ENCODE measurements around the gene LRP10.
"Not testable (repeated sequence)": the region's sequence is repeated elsewhere in the genome, so short reads cannot be mapped to it uniquely, and the experiment has no call there.

The LRP10 gene

GRCh38 chr14:22896760-22897159 is 25.2 kb downstream of the LRP10 start:
- Mint-ChIP-seq H3K4me1 (ENCODE audit: low read depth) (peaks cover 12% of the 10 kb centered on the region), H3K27me3 (ENCODE audit: low read depth) (no peaks in the 10 kb centered on the region), H3K9me3 (no peaks in the 10 kb centered on the region), H3K4me3 (no peak overlapping the region), H3K27ac (no peak overlapping the region), H3K36me3 (ENCODE audit: low read depth) (peaks cover 17% of the 10 kb centered on the region)
- DNase-seq (ENCODE audit: low spot score): no peak

DNA sequence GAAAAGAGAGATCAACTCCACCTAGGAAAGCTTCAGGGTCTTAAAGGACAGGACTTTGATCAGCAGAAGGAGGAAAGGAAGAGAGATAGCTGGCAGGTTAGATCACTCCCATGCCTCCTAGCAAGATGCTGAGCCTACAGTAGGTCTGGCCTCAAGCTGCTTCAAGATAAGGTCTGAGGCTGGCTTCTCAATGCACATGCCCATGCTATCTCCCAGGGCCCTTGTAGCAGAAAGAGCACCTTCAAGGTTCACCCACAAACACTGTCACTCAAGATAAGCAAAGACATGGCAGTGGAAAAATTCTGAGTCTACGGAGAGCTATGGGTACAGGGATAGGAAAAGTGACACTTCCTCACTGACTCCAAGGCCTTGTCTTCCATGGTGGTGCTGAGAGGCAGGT is 25.8 kb downstream of the LRP10 start:
- Mint-ChIP-seq H3K27me3 (ENCODE audit: low read depth) (no peaks in the 10 kb centered on the region), H3K4me3 (no peak overlapping the region), H3K36me3 (ENCODE audit: low read depth) (peaks cover 23% of the 10 kb centered on the region), H3K27ac (no peak overlapping the region), H3K9me3 (no peaks in the 10 kb centered on the region), H3K4me1 (ENCODE audit: low read depth) (peaks cover 12% of the 10 kb centered on the region)
- DNase-seq (ENCODE audit: low spot score): no peak

- Mint-ChIP-seq H3K4me3 (no peak overlapping the region), H3K27ac (no peak overlapping the region), H3K4me1 (ENCODE audit: low read depth) (peaks cover 12% of the 10 kb centered on the region), H3K27me3 (ENCODE audit: low read depth) (no peaks in the 10 kb centered on the region), H3K9me3 (no peaks in the 10 kb centered on the region), H3K36me3 (ENCODE audit: low read depth) (peaks cover 25% of the 10 kb centered on the region)
- no peak for DNase-seq (ENCODE audit: low spot score)
These were observed 27.0 kb downstream of the LRP10 start for GRCh38 chr14:22898302-22899090.

DNA sequence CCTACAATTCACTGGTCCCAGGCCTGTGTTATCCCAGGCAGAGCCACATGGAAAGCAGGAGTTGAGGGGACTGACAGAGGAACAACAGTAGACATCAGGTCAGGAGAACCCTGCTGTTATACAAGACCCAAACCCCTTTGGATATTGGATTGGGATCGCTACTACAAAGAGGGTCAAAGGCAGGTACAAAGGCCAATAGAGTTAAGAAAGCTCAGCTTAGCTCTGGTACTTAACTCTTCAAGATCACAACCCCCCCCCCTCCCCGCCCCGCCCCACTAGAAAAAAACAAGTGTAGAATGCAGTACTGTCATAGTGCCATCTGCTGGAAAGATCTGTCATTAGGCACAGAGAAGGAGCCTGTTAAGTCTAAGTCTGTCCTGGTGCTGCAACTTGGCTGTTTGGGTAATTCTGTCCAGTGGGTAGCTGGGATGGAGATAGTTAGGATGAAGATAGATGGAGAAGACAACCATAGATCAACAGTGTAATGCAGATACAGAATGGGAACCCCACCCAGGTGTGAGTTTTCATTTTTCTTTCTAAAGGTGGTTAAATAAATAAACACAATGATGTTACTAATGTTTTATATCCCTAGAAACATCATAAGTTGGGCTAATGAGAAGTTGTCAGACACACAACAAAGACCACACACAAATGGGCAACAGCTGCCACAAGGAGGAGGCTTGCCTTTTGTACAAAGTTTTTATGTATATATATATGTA is 28.7 kb downstream of the LRP10 start:
- Mint-ChIP-seq H3K36me3 (ENCODE audit: low read depth) (peaks cover 39% of the 10 kb centered on the region), H3K4me3 (no peak overlapping the region), H3K27me3 (ENCODE audit: low read depth) (no peaks in the 10 kb centered on the region), H3K27ac (peak overlapping the region; percentile 15), H3K4me1 (ENCODE audit: low read depth) (peaks cover 12% of the 10 kb centered on the region), H3K9me3 (no peaks in the 10 kb centered on the region)
- DNase-seq (ENCODE audit: low spot score): no peak

DNA sequence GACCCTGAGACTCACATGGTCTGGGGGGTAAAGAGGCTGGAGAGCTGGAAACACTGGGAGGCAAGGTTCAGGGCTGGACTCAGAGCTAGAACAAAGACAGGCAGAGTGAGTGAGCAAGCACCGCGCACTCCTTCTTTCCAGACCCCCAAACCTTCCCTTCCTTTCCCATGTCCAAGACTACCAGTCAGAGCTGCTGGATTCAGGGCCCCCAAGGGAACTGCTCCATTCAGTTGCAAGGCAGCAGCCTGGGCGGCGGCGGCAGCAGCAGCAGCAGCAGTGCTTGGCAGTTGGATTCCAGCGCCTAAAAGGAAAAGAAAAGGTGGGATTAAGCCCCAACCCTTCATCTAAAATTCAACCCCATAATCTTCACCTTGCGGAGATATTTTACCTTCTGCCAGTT is 30.3 kb downstream of the LRP10 start:
- H3K4me3 Mint-ChIP-seq: no peak overlapping the region
- no peaks in the 10 kb centered on the region for H3K9me3 Mint-ChIP-seq
- no peaks in the 10 kb centered on the region for H3K27me3 Mint-ChIP-seq (ENCODE audit: low read depth)
- peaks cover 52% of the 10 kb centered on the region for H3K36me3 Mint-ChIP-seq (ENCODE audit: low read depth)
- H3K4me1 Mint-ChIP-seq (ENCODE audit: low read depth): peaks cover 12% of the 10 kb centered on the region
- DNase-seq (ENCODE audit: low spot score): no peak
- H3K27ac Mint-ChIP-seq: peak overlapping the region; percentile 58

GRCh38 chr14:22903742-22904087 is 32.2 kb downstream of the LRP10 start:
- Mint-ChIP-seq H3K4me3 (no peak overlapping the region), H3K4me1 (ENCODE audit: low read depth) (peaks cover 8% of the 10 kb centered on the region), H3K9me3 (no peaks in the 10 kb centered on the region), H3K27ac (no peak overlapping the region), H3K27me3 (ENCODE audit: low read depth) (no peaks in the 10 kb centered on the region), H3K36me3 (ENCODE audit: low read depth) (peaks cover 56% of the 10 kb centered on the region)
- no peak for DNase-seq (ENCODE audit: low spot score)

DNA sequence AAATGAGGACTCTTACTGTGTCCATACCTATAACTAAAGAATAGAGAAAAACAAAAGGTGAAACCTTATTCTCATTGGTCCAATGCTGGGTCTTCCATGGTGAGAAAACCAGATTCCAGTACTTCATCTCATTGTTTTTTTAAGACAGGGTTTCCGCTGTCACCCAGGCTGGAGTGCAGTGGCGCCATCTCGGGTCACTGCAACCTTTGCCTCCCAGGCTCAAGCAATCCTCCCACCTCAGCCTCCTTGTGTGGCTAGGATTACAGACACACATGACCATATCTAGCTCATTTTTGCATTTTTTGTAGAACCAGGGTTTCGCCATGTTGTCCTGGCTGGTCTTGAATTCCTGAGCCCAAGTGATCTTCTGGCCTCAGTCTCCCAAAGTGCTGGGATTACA is 34.1 kb downstream of the LRP10 start:
- Mint-ChIP-seq H3K27me3 (ENCODE audit: low read depth) (no peaks in the 10 kb centered on the region), H3K36me3 (ENCODE audit: low read depth) (peaks cover 64% of the 10 kb centered on the region), H3K27ac (no peak overlapping the region), H3K4me3 (no peak overlapping the region), H3K9me3 (no peaks in the 10 kb centered on the region), H3K4me1 (ENCODE audit: low read depth) (peaks cover 6% of the 10 kb centered on the region)
- no peak for DNase-seq (ENCODE audit: low spot score)

- Mint-ChIP-seq H3K27ac (no peak overlapping the region), H3K36me3 (ENCODE audit: low read depth) (peaks cover 62% of the 10 kb centered on the region), H3K4me3 (no peak overlapping the region), H3K4me1 (ENCODE audit: low read depth) (peaks cover 1% of the 10 kb centered on the region), H3K9me3 (no peaks in the 10 kb centered on the region), H3K27me3 (ENCODE audit: low read depth) (no peaks in the 10 kb centered on the region)
- no peak for DNase-seq (ENCODE audit: low spot score)
These were observed 34.5 kb downstream of the LRP10 start for GRCh38 chr14:22906073-22906472.

GRCh38 chr14:22907429-22907828 is 35.9 kb downstream of the LRP10 start:
- DNase-seq (ENCODE audit: low spot score): no peak
- Mint-ChIP-seq H3K27me3 (ENCODE audit: low read depth) (no peaks in the 10 kb centered on the region), H3K4me1 (ENCODE audit: low read depth) (peaks cover 3% of the 10 kb centered on the region), H3K4me3 (no peak overlapping the region), H3K36me3 (ENCODE audit: low read depth) (peaks cover 57% of the 10 kb centered on the region), H3K9me3 (no peaks in the 10 kb centered on the region), H3K27ac (no peak overlapping the region)

GRCh38 chr14:22908601-22909000 is 37.1 kb downstream of the LRP10 start:
- H3K4me3 Mint-ChIP-seq: no peak overlapping the region
- peaks cover 4% of the 10 kb centered on the region for H3K4me1 Mint-ChIP-seq (ENCODE audit: low read depth)
- no peaks in the 10 kb centered on the region for H3K9me3 Mint-ChIP-seq
- no peak overlapping the region for H3K27ac Mint-ChIP-seq
- DNase-seq (ENCODE audit: low spot score): no peak
- H3K27me3 Mint-ChIP-seq (ENCODE audit: low read depth): no peaks in the 10 kb centered on the region
- H3K36me3 Mint-ChIP-seq (ENCODE audit: low read depth): peaks cover 58% of the 10 kb centered on the region

DNA sequence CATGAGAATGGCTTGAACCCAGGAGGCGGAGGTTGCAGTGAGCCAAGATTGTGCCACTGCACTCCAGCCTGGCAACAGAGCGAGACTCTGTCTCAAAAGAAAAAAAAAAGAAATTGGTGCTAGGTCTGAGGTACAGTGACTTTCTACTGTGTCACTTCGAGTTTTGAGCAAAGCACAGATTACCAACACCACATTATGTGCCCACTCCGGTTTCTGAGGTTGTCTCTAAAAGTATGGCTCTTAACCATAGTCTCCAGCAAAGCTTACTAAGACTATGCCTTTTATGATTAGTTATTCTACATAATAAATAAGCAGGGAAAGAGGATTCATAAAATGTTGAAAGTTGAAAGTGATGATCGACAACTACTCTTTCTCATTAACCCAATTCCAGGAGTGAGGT is 39.4 kb downstream of the LRP10 start:
- no peaks in the 10 kb centered on the region for H3K9me3 Mint-ChIP-seq
- H3K27me3 Mint-ChIP-seq (ENCODE audit: low read depth): no peaks in the 10 kb centered on the region
- DNase-seq (ENCODE audit: low spot score): no peak
- no peak overlapping the region for H3K27ac Mint-ChIP-seq
- H3K4me1 Mint-ChIP-seq (ENCODE audit: low read depth): peaks cover 5% of the 10 kb centered on the region
- no peak overlapping the region for H3K4me3 Mint-ChIP-seq
- H3K36me3 Mint-ChIP-seq (ENCODE audit: low read depth): peaks cover 40% of the 10 kb centered on the region

- not testable (repeated sequence) for H3K4me3 Mint-ChIP-seq; H3K27ac Mint-ChIP-seq; H3K27me3 Mint-ChIP-seq (ENCODE audit: low read depth); DNase-seq (ENCODE audit: low spot score); H3K9me3 Mint-ChIP-seq
- peaks cover 40% of the 10 kb centered on the region for H3K36me3 Mint-ChIP-seq (ENCODE audit: low read depth)
- H3K4me1 Mint-ChIP-seq (ENCODE audit: low read depth): peaks cover 21% of the 10 kb centered on the region
These were observed 43.3 kb downstream of the LRP10 start for GRCh38 chr14:22914836-22915235.

GRCh38 chr14:22915886-22916521 is 44.5 kb downstream of the LRP10 start:
- Mint-ChIP-seq H3K4me1 (ENCODE audit: low read depth) (peaks cover 25% of the 10 kb centered on the region), H3K36me3 (ENCODE audit: low read depth) (peaks cover 45% of the 10 kb centered on the region), H3K9me3 (no peaks in the 10 kb centered on the region), H3K4me3 (no peak overlapping the region), H3K27ac (no peak overlapping the region), H3K27me3 (ENCODE audit: low read depth) (peaks cover 4% of the 10 kb centered on the region)
- DNase-seq (ENCODE audit: low spot score): no peak
